Skeletal muscle satellite cell (primary cell): ENCODE data around the gene NGEF.

Experiments used
- H3K27me3 ChIP-seq: 2 replicates; pipeline ENCODE4 v1.7.0; 2013; ENCODE audit warnings: low read length; ENCODE audit not compliant: control insufficient read depth, insufficient read depth
- H3K36me3 ChIP-seq: 2 replicates; pipeline ENCODE4 v1.7.0; 2013; ENCODE audit warnings: mild to moderate bottlenecking, control low read depth, low read length; ENCODE audit not compliant: insufficient read depth
- H3K4me1 ChIP-seq: 2 replicates; pipeline ENCODE4 v1.7.0; 2013; ENCODE audit warnings: low read length; ENCODE audit not compliant: control insufficient read depth, insufficient read depth
- H3K4me2 ChIP-seq: 2 replicates; pipeline ENCODE4 v1.7.0; 2013; ENCODE audit warnings: mild to moderate bottlenecking, low read length
- H3K4me3 ChIP-seq: 2 replicates; pipeline ENCODE4 v1.7.0; 2013; ENCODE audit warnings: low read length
- H3K9ac ChIP-seq: 2 replicates; pipeline ENCODE4 v1.7.0; 2013; ENCODE audit warnings: mild to moderate bottlenecking, low read depth, low read length, moderate library complexity
- H3K9me3 ChIP-seq: replicated peaks from 2 replicates; pipeline ENCODE4 v1.7.0; 2013; ENCODE audit warnings: mild to moderate bottlenecking, control low read depth, low read length

Gene NGEF

DNA sequence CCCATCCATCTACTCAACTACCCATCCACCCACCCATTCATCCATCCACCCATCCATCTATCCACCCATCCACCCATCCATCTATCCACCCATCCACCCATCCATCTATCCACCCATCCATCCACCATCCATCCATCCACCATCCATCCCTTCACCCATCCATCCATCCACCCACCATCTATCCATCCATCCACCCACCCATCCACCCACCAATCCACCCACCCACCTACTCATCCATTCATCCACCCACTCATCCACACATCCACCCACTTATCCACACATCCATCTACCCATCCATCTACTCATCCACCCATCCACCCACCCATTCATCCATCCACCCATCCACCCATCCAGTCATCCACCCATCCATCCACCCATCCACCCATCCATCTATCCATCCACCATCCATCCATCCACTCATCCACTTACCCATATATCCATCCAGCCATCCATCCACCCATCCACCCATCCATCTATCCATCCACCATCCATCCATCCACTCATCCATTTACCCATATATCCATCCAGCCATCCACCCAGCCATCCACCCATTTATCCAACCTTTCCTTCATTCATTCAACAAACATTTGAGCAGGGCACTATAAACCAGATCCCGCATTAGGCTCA, 2.1 kb upstream of the NGEF start:
- no peak overlapping the region for H3K4me3 ChIP-seq
- no peaks in the 10 kb centered on the region for H3K9me3 ChIP-seq
- no peaks in the 10 kb centered on the region for H3K4me1 ChIP-seq
- no peaks in the 10 kb centered on the region for H3K36me3 ChIP-seq
- H3K9ac ChIP-seq: no peak overlapping the region
- peaks cover 3% of the 10 kb centered on the region for H3K27me3 ChIP-seq
- H3K4me2 ChIP-seq: no peak overlapping the region

DNA sequence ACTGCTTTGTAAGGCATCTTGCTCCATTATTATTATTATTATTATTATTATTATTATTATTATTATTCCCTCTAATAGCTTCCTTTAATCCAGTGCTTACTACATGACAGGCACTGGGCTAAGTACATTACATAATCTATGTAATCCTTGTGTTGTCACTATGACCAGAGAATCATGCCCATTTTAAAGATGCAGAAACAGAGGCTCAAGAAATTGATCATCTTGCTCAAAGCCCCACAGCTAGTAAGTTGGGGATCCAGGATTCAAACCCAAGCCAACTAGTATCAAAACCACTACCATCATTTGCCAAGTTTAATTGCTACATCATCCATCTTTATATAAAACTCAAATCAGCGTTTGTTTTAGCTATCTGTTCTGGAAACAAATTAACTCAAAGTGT, 594 bp upstream of the NGEF start:
- Histone ChIP-seq H3K4me2 (no peak overlapping the region), H3K4me1 (no peaks in the 10 kb centered on the region), H3K36me3 (no peaks in the 10 kb centered on the region), H3K9me3 (no peaks in the 10 kb centered on the region), H3K9ac (no peak overlapping the region), H3K27me3 (peaks cover 3% of the 10 kb centered on the region), H3K4me3 (no peak overlapping the region)

DNA sequence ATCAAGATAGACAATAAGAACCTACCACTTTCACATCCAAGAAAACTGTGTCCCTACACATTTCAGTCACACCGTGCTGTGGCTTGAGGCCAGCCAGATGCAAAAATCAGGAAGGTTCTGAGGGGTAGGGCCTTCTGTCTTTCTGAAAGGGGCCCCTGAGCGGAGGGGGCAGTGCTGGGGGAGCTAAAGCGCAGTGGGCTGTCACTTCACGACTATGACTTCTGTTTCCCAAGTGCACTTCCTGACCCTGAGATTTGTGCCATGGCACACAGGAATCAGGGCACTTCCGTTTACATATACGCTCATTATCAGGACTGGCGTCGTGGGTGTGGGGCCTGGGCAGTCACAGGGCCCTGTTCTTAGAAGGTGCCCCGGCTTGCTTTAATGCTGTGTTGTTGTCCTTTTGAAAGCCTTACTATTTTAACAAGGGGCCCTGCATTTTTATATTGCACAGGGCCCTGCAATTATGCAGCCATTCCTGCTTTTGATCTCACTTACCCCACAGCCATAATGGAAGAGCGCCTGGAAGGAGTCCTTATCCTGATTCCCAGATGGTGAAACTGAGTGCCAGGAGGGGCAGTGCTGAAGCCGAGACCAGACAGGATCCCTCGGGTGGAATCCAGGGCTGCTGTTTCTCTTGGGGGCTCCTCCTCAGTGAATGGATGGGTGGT, 620 bp downstream of the NGEF start:
- no peaks in the 10 kb centered on the region for H3K9me3 ChIP-seq
- H3K4me1 ChIP-seq: no peaks in the 10 kb centered on the region
- H3K4me2 ChIP-seq: no peak overlapping the region
- peaks cover 4% of the 10 kb centered on the region for H3K27me3 ChIP-seq
- H3K4me3 ChIP-seq: no peak overlapping the region
- H3K9ac ChIP-seq: no peak overlapping the region
- no peaks in the 10 kb centered on the region for H3K36me3 ChIP-seq

DNA sequence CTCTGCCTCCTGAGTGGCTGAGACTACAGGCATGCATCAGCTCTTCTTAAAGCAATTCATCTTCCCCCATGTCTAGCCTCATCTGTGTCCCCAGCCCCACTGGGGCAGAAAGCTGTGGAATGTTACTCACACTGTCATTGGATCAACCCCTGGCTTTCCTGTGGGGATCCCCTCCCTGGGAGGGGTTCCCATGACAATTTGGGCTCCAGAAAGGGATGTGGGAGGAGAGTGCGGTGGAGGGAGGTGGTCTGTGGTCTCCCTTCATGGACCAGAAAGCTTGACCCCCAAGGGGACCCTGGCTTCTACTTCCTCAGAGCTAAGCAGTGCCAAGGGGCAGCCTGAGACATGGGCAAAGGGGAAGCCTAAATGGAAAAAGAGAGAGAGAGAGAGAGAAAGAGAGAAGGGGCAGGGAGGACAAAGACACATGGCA, 1.3 kb downstream of the NGEF start:
- Histone ChIP-seq H3K4me3 (no peak overlapping the region), H3K9ac (no peak overlapping the region), H3K4me1 (no peaks in the 10 kb centered on the region), H3K27me3 (peaks cover 6% of the 10 kb centered on the region), H3K4me2 (no peak overlapping the region), H3K36me3 (no peaks in the 10 kb centered on the region), H3K9me3 (no peaks in the 10 kb centered on the region)

DNA sequence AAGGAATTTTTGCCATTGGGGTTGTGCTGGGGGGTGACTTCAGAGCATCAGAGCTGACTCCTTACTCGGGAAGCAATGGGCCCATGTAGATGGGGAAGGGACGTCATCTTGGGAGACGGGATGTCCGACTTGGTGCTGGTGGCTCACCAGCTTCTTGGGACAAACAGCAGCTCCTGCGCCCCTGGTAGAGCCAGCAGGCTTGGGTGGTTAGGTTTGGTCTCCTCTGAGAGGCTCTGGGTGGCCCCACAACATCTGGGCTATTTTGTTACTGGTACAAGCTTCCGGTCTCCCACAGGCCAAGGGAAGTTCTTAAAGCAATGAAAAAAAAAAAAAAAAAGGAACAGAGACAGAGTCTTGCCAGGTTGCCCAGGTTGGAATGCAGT, 1.8 kb downstream of the NGEF start:
- Histone ChIP-seq H3K9ac (no peak overlapping the region), H3K4me3 (no peak overlapping the region), H3K9me3 (no peaks in the 10 kb centered on the region), H3K36me3 (no peaks in the 10 kb centered on the region), H3K4me1 (no peaks in the 10 kb centered on the region), H3K27me3 (peaks cover 6% of the 10 kb centered on the region), H3K4me2 (no peak overlapping the region)

DNA sequence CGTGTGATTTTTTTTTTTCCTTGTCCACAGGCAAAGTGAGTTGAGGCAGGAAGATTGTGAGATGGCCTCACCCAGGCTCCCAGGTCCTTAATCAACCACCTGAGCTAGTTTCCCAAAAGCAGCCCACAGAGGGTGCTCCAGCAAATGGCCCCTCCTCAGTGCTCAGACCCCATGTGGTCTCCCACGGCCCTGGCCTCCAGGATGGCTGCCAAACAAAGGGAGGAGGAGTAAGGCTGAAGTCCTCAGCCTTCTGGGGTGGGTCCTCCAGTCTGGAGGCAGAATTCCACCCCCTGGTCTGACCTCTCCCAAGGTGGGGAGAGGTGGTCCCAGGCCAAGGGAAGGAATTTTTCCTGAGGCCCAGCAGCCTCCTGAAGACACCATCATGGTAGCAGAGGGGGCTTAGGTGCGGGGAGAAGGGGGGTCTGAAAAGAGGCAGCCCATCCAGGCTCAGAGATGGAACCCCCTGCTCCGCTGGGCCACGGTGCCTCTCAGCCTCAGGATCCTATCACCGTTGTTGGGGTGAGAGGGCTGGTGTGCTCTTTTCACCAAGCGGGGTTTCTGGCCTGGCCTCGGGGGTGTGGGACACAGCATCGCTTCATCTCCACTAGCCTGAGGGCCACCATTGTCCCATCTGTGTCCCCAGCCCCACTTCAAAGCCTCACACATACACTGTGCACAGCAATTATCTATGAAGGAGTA, 2.3 kb downstream of the NGEF start:
- H3K9me3 ChIP-seq: no peaks in the 10 kb centered on the region
- peaks cover 6% of the 10 kb centered on the region for H3K27me3 ChIP-seq
- H3K4me1 ChIP-seq: no peaks in the 10 kb centered on the region
- no peak overlapping the region for H3K4me2 ChIP-seq
- no peak overlapping the region for H3K4me3 ChIP-seq
- H3K36me3 ChIP-seq: no peaks in the 10 kb centered on the region
- H3K9ac ChIP-seq: no peak overlapping the region

DNA sequence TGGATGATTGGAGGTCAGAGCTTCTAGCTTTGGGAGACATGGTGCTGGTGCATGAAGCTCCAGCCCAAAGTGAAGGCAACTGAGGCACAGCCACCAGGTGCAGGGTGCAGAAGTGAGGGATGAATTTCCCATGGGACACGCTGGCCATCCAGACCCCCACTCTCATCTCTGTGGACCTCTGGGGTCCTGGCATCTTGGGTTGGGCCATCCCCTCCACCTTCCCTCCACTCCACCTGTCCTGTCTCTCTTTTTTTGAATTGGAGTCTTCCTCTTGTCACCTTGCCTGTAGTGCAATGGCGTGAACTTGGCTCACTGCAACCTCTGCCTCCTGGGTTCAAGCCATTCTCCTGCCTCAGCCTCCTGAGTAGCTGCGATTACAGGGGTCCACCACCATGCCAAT, 3.4 kb downstream of the NGEF start:
- Histone ChIP-seq H3K4me3 (no peak overlapping the region), H3K9me3 (no peaks in the 10 kb centered on the region), H3K4me2 (no peak overlapping the region), H3K27me3 (peaks cover 11% of the 10 kb centered on the region), H3K4me1 (no peaks in the 10 kb centered on the region), H3K9ac (no peak overlapping the region), H3K36me3 (no peaks in the 10 kb centered on the region)

DNA sequence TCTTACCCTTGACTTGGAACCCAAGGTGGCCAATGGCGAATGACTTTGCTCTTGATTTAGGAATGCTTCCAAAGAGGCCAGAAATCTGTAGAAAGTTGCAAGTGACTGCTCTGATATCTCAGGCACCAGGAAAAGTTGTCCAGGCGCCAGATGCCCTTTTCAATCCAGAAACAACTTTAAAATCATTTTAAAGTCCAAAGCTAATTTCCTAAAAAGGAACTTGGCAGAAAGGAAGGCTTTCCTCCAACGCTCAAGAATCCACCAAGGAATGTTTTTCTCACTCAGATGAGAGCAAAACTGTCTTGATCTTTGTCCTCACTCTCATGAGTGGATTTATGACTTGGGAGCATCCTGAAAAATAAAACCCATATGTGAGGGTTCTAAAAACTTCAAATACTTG, 5.3 kb downstream of the NGEF start:
- Histone ChIP-seq H3K9me3 (no peaks in the 10 kb centered on the region), H3K4me2 (no peak overlapping the region), H3K27me3 (peaks cover 22% of the 10 kb centered on the region), H3K4me3 (no peak overlapping the region), H3K36me3 (no peaks in the 10 kb centered on the region), H3K4me1 (no peaks in the 10 kb centered on the region), H3K9ac (no peak overlapping the region)

DNA sequence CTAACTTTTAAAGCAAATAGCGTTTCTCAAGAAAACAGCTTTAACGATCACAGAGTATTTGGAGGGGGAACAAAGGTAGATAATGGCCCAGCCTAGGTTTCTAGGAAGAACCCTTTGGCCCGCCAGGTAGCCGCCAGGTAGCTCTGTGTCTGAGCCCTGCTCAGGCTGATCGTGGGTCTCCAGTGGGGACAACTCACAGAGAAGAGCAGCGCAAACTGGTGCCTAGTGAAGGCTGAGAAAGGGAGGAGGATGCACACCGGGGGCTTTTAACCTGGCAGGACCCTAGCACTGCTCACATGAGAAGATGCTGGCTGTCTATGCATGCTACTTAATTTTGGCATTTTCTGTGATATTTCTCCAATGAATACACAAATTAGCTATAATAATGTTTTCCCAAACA, 5.8 kb downstream of the NGEF start:
- H3K9ac ChIP-seq: no peak overlapping the region
- H3K4me1 ChIP-seq: no peaks in the 10 kb centered on the region
- H3K4me2 ChIP-seq: no peak overlapping the region
- H3K27me3 ChIP-seq: peaks cover 25% of the 10 kb centered on the region
- no peaks in the 10 kb centered on the region for H3K9me3 ChIP-seq
- H3K36me3 ChIP-seq: no peaks in the 10 kb centered on the region
- no peak overlapping the region for H3K4me3 ChIP-seq

DNA sequence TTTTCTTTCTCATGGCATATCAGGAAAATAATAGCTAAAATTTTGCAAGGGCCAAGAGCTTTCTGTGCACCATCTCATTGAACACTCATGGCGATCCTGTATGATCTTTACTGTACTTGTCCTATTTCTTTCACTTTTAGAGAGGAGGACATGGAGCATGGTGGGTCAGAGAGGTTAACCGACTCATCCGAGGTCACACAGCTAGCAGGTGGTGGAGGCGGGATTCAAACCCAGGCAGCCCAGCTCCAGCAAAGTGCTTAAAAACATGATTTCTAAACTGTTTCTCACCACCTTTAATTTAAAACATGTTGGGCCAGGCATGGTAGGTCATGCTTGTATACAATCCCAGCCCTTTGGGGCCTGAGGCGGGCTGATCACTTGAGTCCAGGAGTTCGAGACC, 6.4 kb downstream of the NGEF start:
- Histone ChIP-seq H3K9ac (no peak overlapping the region), H3K4me1 (no peaks in the 10 kb centered on the region), H3K9me3 (no peaks in the 10 kb centered on the region), H3K4me3 (no peak overlapping the region), H3K27me3 (peaks cover 25% of the 10 kb centered on the region), H3K36me3 (no peaks in the 10 kb centered on the region), H3K4me2 (no peak overlapping the region)

DNA sequence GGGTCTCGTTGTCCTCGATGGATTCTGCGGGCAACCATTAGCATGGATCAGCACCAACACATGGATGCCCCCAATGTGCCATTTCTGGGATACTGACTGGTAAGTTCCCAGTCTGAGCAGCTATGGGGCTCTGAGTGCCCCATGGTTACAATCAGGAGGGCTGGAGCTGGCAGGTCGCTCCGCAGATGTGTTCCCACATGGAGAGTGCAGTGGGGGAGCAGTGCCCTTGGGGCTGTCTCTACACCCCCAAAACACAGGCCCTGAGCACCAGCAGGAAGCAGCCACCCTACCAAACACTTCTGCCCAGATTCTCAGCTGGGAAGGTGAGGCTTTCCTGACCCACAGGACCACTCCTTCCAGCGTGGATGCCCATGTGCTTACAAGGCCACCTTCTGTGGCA, 8.0 kb downstream of the NGEF start:
- Histone ChIP-seq H3K27me3 (peaks cover 25% of the 10 kb centered on the region), H3K9ac (no peak overlapping the region), H3K4me2 (no peak overlapping the region), H3K36me3 (no peaks in the 10 kb centered on the region), H3K4me3 (no peak overlapping the region), H3K4me1 (no peaks in the 10 kb centered on the region), H3K9me3 (no peaks in the 10 kb centered on the region)
